HepG2 (cell line): ENCODE data around the gene VDR. TPM values are rescaled to one million over a fixed set of nuclear protein-coding genes. Genes with fewer than 3 reads are reported as not detected.

ENCODE experiments used
- ARHGAP35 ChIP-seq: sonication (generic); formaldehyde crosslinking; IDR thresholded peaks from 2 replicates; pipeline ENCODE4 v1.9.0; 2022; ENCODE audit warnings: mild to moderate bottlenecking, inconsistent platforms, moderate library complexity, missing genetic modification reagents, borderline replicate concordance
- ARNT ChIP-seq: fragments of 450-650 bp; IDR thresholded peaks from 2 replicates; pipeline ENCODE4 v1.6.1; 2017
- ATAD3A ChIP-seq: sonication (generic); formaldehyde crosslinking; IDR thresholded peaks from 2 replicates; pipeline ENCODE4 v1.4.0; 2020; ENCODE audit warnings: missing genetic modification reagents
- ELF3 ChIP-seq: IDR thresholded peaks from 2 replicates; pipeline ENCODE4 v1.6.1; 2016; ENCODE audit warnings: missing genetic modification reagents, missing compliant biosample characterization
- JUND ChIP-seq: sonication (generic); formaldehyde crosslinking; IDR thresholded peaks from 2 replicates; pipeline ENCODE4 v1.8.0; 2022; ENCODE audit warnings: mild to moderate bottlenecking, missing genetic modification reagents
- PRMT3 ChIP-seq: sonication (generic); formaldehyde crosslinking; IDR thresholded peaks from 2 replicates; pipeline ENCODE4 v1.8.1; 2022; ENCODE audit warnings: low read depth, mild to moderate bottlenecking, moderate library complexity, missing genetic modification reagents, borderline replicate concordance
- RAD21 ChIP-seq: fragments of 450-650 bp; formaldehyde crosslinking; IDR thresholded peaks from 2 replicates; pipeline ENCODE4 v1.5.0; 2020; ENCODE audit warnings: mild to moderate bottlenecking
- THYN1 ChIP-seq: sonication (generic); formaldehyde crosslinking; IDR thresholded peaks from 2 replicates; pipeline ENCODE4 v1.8.1; 2023; ENCODE audit warnings: low read depth, mild to moderate bottlenecking, moderate library complexity, missing genetic modification reagents, borderline replicate concordance
- ZNF430 ChIP-seq: sonication (generic); formaldehyde crosslinking; IDR thresholded peaks from 2 replicates; pipeline ENCODE4 v1.9.0; 2021; ENCODE audit warnings: mild to moderate bottlenecking, missing genetic modification reagents
- ZNF543 ChIP-seq: sonication (generic); formaldehyde crosslinking; IDR thresholded peaks from 2 replicates; pipeline ENCODE4 v1.4.0; 2020; ENCODE audit warnings: mild to moderate bottlenecking, missing genetic modification reagents
- ZNF550 ChIP-seq: sonication (generic); formaldehyde crosslinking; IDR thresholded peaks from 2 replicates; pipeline ENCODE4 v1.4.0; 2020; ENCODE audit warnings: mild to moderate bottlenecking, missing genetic modification reagents, borderline replicate concordance
- ZNF607 ChIP-seq: sonication (generic); formaldehyde crosslinking; IDR thresholded peaks from 2 replicates; pipeline ENCODE4 v1.5.1; 2020; ENCODE audit warnings: missing genetic modification reagents, mild to moderate bottlenecking, borderline replicate concordance
- ZNF766 ChIP-seq: sonication (generic); formaldehyde crosslinking; IDR thresholded peaks from 2 replicates; pipeline ENCODE4 v1.5.0; 2020; ENCODE audit warnings: missing genetic modification reagents, borderline replicate concordance
- ZNF772 ChIP-seq: sonication (generic); formaldehyde crosslinking; IDR thresholded peaks from 2 replicates; pipeline ENCODE4 v1.5.0; 2020; ENCODE audit warnings: mild to moderate bottlenecking, missing genetic modification reagents
- polyA plus RNA-seq, 8 experiments: library from polyadenylated mRNA; depleted of rRNA in 3 of 8; stranded (reverse) in 7 of 8; unstranded in 1 of 8; fragments of >200 nt; fragmentation: Illumina TruSeq in 4 of 8; extraction: Trizol in 4 of 8; gene quantifications; 2 replicates each; pipeline versions ENCODE4 v1.2.1 to v1.2.3, GENCODE V29; 2011 to 2016; ENCODE audit warnings: low read depth in 4 of 8, missing spikeins in 1 of 8, mixed read lengths in 1 of 8; ENCODE audit not compliant: insufficient read depth in 1 of 8
- total RNA-seq, 5 experiments: library from RNA; depleted of rRNA; stranded (reverse); fragments of >200 nt; fragmentation: Illumina TruSeq; extraction: Trizol; gene quantifications; 2 replicates each; pipeline ENCODE4 v1.2.3, GENCODE V29; 2016; ENCODE audit warnings: low read depth in 1 of 5
- TF ChIP-seq, protein P1 (sequence below): sonication (generic); formaldehyde crosslinking; IDR thresholded peaks from 2 replicates; pipeline ENCODE4 v1.5.1; 2020; ENCODE audit warnings: missing genetic modification reagents, mild to moderate bottlenecking, borderline replicate concordance
- TF ChIP-seq, protein P2 (sequence below): sonication (generic); formaldehyde crosslinking; IDR thresholded peaks from 2 replicates; pipeline ENCODE4 v1.4.0; 2020; ENCODE audit warnings: missing genetic modification reagents
- TF ChIP-seq, protein P3 (sequence below): sonication (generic); formaldehyde crosslinking; conservative IDR thresholded peaks from 2 replicates; pipeline ENCODE4 v1.4.0; 2020; ENCODE audit warnings: missing genetic modification reagents
- TF ChIP-seq, protein P4 (sequence below): sonication (generic); formaldehyde crosslinking; IDR thresholded peaks from 2 replicates; pipeline ENCODE4 v1.5.0; 2020; ENCODE audit warnings: missing genetic modification reagents

VDR gene
- total and polyA plus RNA-seq, 2 of the 13 experiments (the other 11 are each of a cell fraction or from before 2014, with no cell fraction given): 0.08 to 0.33 TPM

DNA sequence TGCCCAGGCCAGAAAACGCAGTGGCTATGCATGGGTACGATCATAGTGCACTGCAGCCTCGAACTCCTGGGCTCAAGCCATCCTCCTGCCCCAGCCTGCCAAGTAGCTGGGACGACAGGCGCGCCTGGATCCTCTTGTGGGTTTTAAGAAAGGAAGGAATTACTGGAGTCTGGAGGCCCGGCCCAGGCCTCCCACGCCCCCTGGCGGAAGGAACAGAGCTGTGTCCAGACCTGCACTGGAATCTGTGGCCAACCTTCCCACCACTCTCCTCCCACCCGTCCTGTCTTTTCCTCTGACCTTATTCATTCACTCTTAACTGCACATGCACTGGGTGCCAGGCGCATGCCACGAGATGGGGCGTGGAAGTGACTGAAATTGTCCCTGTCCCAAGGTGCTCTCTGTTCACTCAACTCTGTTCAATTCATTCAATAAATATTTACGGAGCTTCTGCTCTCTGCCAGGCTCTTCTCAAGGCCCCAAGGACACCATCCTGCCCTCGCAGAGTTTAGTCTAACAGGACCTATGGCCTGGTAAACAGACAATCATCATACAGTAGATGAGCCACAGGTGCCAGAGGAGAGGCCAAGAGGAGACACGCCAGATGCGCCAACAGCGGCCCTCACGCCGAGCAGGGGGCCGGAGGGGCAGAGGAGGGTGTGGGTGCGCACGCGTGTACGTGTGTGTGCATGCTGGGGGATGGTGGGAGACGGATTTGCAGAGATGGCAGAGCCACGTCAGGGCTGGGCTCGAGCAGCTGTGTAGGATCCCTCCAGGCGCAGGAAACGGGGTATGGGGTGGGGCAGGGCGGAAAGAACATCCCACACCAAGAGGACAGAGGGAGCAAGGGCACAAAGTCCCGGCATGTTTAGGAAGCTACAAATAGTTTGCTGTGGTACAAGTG is 44.9 kb upstream of the VDR start (continued):
- TF ChIP-seq, protein P1, sequence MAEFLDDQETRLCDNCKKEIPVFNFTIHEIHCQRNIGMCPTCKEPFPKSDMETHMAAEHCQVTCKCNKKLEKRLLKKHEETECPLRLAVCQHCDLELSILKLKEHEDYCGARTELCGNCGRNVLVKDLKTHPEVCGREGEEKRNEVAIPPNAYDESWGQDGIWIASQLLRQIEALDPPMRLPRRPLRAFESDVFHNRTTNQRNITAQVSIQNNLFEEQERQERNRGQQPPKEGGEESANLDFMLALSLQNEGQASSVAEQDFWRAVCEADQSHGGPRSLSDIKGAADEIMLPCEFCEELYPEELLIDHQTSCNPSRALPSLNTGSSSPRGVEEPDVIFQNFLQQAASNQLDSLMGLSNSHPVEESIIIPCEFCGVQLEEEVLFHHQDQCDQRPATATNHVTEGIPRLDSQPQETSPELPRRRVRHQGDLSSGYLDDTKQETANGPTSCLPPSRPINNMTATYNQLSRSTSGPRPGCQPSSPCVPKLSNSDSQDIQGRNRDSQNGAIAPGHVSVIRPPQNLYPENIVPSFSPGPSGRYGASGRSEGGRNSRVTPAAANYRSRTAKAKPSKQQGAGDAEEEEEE (CRISPR knock-in tag): 0 out of 2 replicates have a peak, but pooled peaks have one; percentile 22
- TF ChIP-seq ZNF607 (CRISPR knock-in tag) (peak; percentile 58; the same call in 1 of the 2 replicates), ARHGAP35 (CRISPR knock-in tag) (0 out of 2 replicates have a peak, but pooled peaks have one; percentile 30), ARNT (no peak), ELF3 (CRISPR knock-in tag) (peak; percentile 31; the same call in 1 of the 2 replicates), JUND (no peak), ZNF543 (CRISPR knock-in tag) (peak; percentile 75; the same call in 1 of the 2 replicates), RAD21 (peak; percentile 78), ZNF550 (no peak), ZNF430 (CRISPR knock-in tag) (0 out of 2 replicates have a peak, but pooled peaks have one; percentile 28), PRMT3 (no peak), ZNF772 (CRISPR knock-in tag) (no peak), ATAD3A (CRISPR knock-in tag) (no peak), ZNF766 (CRISPR knock-in tag) (peak; percentile 26; the same call in 1 of the 2 replicates), THYN1 (no peak)
- TF ChIP-seq, protein P2, sequence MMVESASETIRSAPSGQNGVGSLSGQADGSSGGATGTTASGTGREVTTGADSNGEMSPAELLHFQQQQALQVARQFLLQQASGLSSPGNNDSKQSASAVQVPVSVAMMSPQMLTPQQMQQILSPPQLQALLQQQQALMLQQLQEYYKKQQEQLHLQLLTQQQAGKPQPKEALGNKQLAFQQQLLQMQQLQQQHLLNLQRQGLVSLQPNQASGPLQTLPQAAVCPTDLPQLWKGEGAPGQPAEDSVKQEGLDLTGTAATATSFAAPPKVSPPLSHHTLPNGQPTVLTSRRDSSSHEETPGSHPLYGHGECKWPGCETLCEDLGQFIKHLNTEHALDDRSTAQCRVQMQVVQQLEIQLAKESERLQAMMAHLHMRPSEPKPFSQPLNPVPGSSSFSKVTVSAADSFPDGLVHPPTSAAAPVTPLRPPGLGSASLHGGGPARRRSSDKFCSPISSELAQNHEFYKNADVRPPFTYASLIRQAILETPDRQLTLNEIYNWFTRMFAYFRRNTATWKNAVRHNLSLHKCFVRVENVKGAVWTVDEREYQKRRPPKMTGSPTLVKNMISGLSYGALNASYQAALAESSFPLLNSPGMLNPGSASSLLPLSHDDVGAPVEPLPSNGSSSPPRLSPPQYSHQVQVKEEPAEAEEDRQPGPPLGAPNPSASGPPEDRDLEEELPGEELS: peak; percentile 50; the same call in 1 of the 2 replicates
- TF ChIP-seq, protein P3, sequence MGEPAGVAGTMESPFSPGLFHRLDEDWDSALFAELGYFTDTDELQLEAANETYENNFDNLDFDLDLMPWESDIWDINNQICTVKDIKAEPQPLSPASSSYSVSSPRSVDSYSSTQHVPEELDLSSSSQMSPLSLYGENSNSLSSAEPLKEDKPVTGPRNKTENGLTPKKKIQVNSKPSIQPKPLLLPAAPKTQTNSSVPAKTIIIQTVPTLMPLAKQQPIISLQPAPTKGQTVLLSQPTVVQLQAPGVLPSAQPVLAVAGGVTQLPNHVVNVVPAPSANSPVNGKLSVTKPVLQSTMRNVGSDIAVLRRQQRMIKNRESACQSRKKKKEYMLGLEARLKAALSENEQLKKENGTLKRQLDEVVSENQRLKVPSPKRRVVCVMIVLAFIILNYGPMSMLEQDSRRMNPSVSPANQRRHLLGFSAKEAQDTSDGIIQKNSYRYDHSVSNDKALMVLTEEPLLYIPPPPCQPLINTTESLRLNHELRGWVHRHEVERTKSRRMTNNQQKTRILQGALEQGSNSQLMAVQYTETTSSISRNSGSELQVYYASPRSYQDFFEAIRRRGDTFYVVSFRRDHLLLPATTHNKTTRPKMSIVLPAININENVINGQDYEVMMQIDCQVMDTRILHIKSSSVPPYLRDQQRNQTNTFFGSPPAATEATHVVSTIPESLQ: no peak
- TF ChIP-seq, protein P4, sequence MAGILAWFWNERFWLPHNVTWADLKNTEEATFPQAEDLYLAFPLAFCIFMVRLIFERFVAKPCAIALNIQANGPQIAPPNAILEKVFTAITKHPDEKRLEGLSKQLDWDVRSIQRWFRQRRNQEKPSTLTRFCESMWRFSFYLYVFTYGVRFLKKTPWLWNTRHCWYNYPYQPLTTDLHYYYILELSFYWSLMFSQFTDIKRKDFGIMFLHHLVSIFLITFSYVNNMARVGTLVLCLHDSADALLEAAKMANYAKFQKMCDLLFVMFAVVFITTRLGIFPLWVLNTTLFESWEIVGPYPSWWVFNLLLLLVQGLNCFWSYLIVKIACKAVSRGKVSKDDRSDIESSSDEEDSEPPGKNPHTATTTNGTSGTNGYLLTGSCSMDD (CRISPR knock-in tag): no peak
